HG02840 (cell line): ENCODE data around the gene YPEL2.

ENCODE experiments used
- ATAC-seq: cut with Tn5 transposase; IDR thresholded peaks from one replicate; pipeline ENCODE4 v1.9.1; 2021; ENCODE audit warnings: mild to moderate bottlenecking, moderate library complexity, moderate number of reproducible peaks; ENCODE audit not compliant: unreplicated experiment, low FRiP score

YPEL2 gene

DNA sequence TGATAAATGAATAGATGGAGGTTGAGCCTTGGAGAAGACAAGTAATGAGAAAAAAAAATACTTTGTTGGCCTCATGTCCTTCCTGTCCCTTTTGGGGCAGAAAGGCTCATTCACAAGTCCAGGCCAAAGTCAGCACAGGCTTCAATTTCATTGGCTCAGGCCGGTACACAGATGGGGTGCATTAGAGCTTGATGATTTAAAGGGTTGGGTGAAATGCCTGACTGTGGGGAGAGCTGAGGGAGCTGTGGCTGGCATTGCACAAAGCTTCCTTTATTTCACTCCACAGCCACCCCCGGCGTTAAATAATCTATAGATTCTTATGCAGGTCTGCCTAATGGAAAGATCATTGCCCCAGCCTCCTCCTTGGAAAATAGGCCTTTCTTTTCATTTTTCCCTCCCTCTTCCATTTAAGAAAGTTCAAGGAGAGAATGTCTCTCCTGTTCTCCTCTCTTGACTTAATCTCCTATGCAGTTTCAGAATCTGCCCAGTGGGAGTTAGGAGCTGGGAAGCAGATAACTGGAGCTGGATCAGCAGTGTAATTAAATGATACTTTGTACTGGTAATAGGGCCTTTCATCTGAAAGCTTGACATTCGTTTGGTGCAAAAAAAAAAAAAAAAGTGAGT, 24.4 kb downstream of the YPEL2 start:
- ATAC-seq, result no peak

DNA sequence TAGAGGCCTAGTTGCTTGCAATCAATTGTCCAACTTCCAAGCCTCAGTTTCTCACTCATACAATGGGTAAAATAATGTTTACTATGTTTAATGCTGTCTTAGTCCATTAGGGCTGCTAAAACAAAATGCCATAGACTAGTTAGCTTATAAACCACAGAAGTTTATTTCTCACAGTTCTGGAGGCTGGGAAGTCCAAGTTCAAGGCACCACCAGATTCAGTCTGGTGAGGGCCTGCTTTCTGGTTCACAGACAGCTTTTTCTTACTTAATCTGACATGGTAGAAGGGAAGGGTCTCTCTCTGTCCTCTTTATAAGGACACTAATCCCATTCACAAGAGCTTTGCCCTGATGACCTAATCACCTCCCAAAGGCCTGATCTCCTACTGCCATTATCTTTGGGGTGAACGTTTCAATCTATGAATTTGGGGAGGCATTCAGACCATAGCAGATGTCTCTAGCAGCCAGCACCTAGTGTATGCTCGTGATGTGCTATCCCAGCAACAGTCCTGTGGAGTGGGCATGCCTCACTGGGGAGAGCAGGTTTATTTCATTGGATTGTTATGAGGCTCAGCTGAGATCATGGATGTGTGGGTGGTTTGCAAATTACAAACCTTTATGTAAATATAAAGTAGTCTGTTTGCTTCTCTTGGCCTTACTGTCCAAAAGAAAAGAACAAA, 25.2 kb downstream of the YPEL2 start:
- no peak for ATAC-seq

DNA sequence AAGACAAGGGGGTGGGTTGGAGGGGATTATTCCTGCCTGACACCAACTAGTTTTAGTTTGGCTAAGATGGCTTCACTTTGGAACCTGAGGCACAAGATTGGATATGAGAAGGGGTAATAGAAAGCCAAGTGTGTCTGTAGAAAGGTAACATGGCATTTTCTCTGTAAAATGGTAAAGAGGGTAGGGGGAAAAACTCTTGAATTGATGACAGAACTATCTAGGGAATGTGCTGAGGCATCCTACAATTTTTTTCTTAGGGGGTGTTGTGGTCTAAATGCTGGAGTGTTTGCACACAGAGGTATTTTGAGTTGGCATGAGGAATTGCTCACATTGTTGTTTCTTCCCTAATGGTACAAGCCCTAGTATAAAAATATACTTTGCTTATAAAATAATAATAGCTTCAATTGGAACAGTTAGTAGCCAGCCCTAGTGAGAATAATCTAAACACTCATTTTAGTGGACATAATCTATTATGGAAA, 25.8 kb downstream of the YPEL2 start:
- no peak for ATAC-seq

DNA sequence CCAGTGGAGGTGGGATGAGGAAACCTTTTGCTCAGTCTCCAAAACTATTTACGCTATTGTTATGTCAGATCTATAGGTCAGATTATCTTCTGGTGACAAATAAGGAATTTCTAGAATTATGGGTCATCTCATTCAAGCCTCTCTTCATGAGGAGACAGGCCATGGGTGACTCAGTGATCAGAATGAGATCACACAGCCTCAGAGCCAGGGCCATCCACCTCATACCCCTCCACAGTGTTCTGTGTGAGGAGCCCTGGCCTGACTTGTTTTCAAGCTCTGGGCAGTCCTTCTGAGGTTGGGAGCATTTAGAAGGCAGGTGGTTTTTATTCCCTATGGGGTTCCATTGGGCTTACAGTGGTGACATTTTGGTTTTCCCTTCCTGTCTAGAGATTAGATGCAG, 26.5 kb downstream of the YPEL2 start:
- ATAC-seq, result no peak

DNA sequence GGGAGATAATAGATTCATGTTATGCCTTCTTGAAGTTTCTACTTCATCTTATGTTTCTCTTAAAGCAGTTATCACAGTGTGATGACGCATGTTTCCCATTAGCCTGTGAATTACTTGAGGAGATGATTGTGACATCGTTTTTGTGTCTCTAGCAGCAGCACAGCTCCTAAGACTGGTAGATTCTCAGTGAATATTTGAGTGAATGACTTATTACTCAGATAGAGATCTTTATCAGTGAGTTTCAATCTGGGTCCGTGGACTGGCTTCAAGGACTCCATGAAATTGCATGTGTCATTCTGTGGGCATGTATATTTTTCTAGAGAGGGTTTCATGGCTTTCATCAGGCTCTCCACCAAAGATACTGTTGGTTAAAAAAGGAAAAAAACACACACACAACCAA, 29.9 kb downstream of the YPEL2 start:
- ATAC-seq, result no peak

DNA sequence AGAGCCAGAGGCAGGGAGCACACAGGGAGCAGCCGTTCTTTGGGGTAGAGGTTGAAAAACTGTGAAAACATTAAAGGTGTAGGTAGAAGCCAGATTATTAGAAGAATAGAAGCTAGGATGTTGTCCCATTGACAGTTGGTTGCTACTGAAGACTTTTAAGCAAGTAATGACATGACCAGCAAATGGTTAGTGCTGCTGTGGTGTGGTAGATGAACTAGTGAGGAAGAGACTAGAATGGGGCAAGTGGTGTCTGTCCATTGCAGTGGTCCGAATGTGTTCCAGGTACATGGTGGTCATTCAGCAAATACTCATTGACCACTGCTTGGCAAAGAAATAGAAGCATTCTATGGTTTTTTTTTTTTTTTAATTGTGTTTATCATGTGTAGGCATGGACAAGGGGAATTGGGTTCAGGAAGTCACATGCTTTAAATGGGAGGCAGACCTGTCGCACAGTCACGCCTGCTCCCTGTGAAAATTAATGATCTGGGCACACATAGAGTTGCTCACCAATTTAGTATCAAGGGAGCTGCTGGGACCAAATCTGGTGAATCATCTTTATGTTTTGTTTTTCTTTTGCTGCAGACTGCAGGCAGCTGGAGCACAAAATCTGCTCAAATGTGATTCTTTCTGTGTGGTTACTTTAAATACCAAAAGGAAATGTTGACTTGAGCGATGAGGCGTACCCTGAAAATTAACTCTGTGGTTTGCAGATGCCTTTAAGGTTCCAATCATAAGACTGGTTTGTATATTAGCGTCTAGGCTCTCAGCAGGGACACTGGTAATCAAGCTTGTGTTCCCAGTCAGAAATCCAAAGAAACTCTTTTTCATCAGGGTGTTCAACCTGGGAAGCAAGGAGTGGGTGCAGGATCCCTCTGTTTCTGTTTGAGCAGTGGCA, 30.7 kb downstream of the YPEL2 start:
- ATAC-seq, result no peak

DNA sequence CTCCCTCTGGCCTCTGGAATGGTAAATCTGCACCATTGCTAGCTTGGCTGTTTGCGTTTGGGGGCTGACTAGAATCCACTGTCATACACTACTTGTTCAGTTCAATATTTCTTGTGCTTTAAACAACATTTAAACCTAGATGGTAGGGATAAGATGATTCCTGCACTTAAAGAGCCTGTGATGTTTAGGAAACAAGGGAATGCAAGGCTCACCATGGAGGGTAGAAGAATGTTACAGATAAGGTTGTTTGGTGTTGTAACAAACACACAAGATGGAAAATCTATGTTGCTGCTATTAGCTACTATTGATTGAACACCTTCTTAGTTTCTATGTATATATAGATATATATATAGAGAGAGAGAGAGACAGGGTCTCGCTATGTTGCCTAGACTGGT, 31.4 kb downstream of the YPEL2 start:
- ATAC-seq, result no peak

DNA sequence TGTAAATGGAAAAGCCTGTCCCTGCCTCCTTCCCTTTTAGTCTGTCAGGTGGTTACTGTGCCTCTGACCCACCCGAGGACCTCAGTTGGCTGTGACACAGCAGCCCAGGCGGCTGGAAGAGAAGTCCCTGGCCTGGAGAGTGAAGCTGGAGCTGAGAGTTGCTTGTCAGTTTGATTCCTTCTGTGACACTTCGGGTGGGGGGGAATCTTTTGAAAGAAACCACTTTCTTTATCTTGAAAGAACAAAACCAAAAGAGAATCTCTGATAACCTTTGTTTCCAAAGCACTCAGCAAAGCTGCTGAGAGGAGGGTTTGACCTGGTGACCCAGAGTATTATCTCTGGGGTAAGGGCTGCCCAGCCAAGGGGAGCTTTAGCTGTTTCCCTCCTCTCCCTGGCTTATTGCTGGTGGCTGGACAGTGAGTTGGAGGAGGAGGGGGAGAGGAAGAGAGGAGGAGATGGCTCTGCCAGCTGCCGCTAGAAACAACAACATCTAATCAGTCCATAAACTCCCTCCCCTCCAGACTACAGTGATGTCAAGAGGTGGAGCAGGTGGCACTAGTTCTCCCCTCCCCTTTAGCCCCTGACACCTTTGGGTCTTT, 34.0 kb downstream of the YPEL2 start:
- no peak for ATAC-seq

DNA sequence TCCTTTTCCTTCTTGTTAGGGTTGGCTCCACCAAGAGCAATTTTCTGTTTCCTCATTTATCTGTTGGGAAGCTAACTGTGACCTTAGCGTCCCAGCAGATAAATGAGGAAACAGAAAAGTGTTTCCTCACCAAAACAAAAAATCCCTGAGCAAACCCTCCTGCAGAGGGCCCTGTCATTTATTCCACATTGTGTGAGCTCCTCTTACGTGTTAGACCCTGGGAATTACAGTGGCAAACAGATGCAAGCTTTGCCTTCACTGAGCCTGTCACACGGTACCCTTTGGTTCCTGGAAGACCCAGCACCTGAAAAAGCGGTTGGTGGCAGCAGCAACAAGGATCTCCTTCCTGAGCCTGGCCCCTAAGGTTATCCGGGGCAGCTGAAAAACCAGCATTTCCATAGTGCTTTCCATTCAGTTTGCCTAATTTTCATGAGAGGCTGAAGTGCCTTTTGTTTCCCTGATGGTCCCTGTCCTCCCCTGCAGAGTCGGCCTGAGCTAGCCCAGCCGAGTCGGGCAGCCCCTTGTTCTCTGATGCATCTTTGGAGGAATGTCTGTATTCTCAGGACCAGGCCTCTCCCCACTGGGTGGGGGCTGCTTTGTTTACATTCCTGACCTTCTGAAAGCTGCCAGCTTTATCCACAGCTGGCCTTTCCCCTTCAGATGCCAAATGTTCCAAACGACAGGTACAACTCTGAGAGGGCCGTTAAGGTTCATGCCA, 34.7 kb downstream of the YPEL2 start:
- no peak for ATAC-seq

DNA sequence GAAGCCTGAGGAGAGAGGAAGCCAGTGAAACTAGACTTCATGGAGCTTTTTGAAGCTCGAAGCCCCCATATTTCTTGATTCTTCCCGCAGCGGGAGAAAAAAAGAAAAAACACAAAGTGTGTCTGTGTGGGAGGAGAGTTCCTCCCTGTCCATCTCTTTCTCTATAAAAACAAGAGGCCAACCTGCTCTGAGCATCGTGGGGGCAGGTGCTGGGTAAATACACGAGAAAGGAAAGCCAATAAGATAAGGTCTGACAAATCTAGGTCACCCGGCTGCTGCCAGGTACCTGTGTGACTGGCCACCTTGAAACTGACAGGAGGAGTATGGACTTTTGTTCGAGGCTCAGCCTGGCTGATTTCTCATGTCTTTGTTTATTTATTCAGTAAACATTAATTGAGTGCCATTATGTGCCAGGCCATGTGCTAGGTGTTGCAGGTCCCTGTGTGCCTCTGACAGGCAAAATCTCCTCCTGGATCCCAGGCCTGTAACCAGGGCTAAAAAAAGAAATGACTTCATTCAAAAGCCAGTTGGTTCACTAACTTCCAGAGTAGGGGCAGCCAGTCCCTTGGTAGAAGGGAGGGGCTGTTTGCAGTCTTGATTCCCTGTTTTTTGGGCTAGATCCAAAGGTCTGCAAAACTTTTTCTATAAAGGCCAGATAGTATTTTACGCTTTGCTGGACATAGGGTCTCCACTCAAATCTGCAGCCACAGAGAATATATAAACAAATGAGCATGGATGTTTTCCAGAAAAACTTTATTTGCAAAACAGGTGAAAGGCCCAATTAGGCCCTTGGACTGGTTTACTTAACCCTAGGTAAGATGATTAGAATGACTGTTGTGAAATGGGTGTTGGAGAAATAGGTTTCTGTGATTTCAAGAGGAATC, 35.6 kb downstream of the YPEL2 start:
- ATAC-seq, result no peak

DNA sequence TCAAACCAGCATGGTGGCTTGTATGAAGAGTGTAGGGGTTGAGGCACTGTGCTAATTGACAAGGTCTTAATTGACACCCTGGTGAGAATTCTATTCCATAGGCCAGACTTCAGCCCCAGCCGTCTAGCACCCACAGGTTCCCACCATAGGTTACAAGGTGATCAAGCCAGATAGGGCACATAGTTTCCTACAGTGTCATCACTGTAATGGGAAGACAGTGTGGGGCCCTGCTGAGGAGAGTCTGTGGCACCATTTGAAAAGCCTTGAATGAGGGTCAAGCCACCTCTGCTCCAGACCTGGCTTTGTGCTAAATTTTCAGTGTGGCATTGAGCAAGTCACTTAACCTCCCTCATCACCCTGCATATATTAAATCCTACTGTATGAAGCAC, 36.2 kb downstream of the YPEL2 start:
- ATAC-seq, result no peak

DNA sequence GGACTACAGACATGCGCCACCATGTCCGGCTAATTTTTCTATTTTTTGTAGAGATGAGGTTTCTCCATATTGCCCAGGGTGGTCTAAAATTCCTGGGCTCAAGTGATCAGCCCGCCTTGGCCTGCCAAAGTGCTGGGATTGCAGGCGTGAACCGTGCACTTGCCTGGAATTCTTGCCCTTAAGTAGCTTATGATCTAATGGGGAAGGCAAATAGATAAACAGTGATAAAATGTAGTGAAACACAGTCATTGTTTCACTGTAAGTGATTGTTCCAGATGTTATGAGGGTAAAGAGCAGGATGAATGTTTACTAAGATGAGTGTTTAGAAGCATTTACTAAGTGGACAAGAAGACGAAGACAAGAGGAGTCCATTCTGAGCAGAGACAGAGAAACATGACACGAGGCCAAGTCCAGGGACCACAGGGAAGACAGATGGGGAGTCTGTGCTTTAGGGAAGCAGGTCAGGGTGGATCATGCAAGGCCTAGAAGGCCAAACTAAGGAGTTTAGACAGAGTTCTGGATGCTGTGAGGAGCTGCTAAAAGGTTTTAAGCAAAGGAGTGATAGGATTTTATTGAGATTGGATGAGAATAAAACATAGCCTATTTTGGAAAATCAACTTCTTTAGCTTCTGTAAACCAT, 36.9 kb downstream of the YPEL2 start:
- ATAC-seq, result no peak

DNA sequence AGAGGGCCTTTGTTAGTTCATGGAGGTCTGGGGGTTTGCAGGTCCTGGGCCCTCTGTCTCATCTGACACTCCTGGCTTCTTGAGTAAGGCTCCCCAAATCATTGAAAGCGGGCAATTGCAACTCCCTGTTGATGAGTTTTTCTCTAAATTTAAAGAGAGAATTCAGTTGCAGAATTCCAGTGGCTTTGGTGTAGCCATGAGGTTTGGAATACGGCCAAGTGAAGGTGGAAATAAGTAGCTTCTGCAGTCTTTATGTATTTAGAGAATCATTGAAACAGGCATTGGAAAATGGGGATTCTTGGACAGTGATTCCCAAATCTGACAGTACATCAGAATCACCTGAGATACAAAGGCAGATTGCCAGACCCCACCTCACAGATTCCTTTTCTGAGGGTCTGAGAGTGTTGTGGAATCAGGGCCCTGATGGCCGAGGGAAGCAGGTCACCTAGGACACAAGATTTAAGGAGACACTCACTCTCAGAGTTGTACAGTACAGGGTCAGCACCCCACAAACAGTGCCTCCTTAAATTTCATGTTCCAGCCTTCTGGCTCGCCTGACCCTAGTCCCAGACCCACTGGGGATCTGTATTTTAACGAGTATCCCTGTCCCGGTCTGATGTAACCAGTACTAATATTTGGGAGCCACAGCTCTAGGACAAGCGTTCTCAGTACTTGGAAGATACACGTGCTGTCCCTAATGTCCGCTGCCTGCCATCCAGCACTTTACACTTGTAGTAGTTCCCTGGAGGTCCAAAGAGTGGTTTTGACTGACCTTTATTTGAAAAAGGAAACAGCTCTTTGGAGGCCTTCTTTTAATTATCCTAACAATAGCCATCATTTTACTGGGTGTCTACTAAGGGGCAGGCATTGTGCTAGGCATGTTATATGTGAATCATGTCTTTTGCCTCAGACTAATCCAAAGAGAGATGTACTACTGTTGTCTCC, 37.8 kb downstream of the YPEL2 start:
- no peak for ATAC-seq

DNA sequence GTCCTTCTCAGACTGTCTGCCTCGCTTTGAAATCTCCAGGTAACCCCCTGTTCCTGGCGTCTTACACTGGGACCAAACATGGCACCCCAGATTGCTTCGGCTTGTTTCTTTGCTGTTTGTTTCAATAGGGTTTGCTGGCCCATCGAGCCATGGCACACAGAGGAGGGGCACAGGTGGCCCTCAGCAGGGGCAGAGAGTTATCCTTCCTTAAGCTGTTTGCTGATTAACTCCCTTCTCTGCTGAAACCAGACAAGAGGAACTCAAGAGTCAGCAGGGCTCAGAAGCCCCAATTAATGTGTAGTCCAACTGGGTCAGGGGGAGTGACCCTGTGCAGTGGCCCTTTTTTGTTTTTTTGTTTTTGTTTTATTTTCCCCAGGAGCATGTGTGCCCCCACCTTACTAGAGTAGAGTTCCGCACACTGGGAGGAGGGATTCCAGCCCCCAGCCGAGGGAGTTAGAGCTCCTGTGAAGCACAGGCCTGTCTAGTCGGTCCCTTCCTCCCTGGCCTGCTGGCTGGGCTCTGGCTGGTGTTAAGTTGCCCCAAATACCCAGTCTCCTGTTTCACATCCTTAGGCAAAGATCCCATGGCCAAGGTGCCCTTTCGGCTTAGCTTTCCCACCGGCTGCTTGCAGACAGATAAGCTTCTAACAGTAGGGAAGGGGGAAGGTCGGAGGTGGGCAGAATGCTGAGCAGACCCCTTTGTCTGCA, 39.3 kb downstream of the YPEL2 start:
- no peak for ATAC-seq

DNA sequence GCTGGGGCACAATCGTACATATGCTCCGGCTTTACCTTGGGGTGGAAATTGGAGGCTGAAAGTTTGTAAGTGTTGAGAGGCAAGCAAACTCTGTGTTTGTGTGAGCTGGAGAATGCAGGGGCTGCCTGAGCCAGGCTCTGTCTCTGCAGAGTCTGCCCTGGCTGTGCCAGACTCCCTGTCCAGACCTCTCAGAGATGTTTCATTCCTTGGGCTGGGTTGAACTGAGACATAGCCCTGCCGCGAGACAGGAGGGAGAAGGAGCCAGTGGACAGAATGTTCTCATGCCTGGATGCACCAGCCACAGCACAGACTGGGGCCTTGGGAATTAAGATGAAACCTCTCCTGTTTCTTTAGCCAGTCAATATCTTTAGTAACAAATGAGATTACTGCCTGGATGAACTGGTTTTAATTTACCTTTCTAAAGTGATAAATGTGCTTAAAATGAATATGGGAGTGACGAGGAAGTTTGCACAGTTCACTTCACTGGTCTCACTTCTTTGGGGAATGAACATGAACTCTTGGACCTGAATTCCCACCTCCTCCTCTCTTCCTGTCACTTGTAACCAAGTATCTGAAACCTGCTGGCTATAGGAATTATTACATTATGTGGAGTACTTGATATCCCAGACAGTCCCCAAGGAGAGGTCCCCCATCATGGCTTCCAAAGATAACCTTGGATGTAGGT, 40.1 kb downstream of the YPEL2 start:
- no peak for ATAC-seq

DNA sequence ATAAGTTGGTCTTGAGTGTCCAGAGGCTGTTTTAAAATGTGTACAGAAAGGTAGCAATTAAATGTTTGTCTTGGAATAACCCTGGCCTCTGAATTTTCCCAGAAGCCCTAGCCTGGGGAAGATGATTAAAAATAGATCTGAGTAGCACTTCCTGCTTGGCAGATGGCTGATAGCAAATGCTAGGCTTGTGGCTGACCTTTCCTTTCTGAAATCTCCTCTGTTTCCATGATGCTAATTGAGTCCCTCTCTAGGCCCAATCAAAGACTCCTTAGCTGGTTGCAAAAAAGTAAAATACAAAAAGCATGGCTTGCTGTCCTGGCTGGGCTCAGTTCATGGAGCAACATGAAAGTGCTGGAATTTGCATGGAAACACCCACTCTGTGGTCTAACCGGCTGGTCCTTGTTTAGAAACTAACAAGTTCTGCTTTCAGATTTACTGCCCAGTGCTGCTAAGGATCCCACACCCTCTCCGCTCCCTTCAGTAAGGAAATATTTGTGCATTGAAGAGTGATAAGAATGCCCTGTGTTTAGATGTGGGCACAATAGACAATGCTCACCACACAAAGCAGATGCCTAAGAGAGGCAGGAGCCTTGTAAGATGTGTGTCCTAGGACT, 40.8 kb downstream of the YPEL2 start:
- ATAC-seq, result no peak
